Renal pelvis (tissue), 4 donors: ENCODE results near the gene CRTC3. TPM values are rescaled to one million over a fixed set of nuclear protein-coding genes. Genes with fewer than 3 reads are reported as not detected.
"Not testable (repeated sequence)": the region's sequence is repeated elsewhere in the genome, so short reads cannot be mapped to it uniquely, and the experiment has no call there.

Experiments used
- DNase-seq: peaks from one replicate; pipeline ENCODE4 v3.0.0-alpha.2; 2013
- polyA plus RNA-seq, 3 donors: library from polyadenylated mRNA; unstranded; fragments of 120-200 nt; gene quantifications; one replicate each; pipeline ENCODE4 v1.2.1, GENCODE V29; 2013; ENCODE audit not compliant: insufficient read length in 3 of 3

CRTC3 gene
- polyA plus RNA-seq, 3 donors = 27.6 to 38.3 (median 29.9) TPM

DNA sequence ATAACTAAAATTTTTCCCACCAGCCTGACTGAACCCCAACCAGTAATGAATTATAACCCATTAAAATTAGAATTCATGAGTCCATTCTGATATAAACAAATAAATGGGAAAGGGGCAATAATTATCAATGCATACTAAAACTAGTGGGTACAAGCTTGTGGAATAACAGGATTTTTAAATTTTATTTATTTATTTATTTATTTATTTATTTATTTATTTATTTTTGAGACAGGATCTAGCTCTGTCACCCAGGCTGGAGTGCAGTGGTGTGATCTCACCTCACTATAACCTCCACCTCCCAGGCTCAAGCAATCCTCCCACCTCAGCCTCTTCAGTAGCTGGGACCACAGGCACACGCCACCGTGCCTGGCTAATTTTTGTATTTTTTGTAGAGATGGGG lies 15.8 kb upstream of the CRTC3 start:
- DNase-seq = not testable (repeated sequence)

DNA sequence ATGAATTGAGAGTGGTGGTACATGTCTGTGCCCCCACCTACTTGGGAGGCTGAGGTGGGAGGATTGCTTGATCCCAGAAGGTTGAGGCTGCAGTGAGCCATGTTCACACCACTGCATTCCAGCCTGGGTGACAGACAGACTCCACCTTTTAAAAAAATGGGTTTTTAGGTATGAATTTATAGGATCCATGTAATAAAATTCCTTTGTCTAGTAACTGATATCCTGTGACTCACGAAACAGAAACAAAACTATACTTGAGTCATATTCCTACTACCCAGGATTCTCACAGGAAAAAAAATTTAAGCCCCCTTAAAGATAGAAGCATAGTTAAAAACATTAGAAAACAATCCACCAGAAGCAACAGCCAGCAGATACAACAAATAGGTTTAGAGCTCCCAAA lies 10.0 kb upstream of the CRTC3 start:
- no peak for DNase-seq

DNA sequence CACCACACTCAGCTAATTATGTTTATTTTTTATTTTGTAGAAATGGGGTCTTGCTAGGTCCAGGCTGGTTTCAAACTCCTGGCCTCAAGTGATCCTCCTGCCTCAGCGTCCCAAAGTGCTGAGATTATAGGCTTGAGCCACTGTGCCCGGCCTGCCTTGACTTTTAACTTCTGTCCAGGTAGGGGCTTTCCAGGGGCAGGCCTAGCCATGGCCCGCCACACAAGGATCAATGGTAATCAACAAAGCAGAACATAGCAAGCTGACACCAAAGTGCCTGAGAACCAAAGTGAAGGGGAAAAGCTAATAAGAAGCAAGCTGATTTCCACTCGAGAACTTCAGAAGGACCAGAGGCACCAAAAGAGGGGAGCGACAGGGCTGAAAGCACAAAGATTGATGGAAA lies 9.4 kb upstream of the CRTC3 start:
- no peak for DNase-seq

DNA sequence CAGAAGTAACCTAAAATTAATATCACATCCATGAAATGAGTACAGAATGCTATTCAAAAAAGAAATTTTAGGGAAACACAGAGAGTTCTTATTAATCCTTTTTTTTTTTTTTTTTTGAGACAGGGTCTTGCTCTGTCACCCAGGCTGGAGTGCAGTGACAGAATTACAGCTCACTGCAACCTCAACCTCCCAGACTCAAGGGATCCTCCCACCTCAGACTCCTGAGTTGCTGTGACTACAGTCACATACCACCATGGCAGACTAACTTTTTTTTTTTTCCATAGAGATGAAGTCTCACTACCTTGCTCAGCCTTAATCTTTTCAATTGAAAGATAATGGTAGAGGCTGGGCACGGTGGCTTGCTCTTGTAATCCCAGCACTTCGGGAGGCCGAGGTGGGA lies 6.3 kb upstream of the CRTC3 start:
- no peak for DNase-seq

DNA sequence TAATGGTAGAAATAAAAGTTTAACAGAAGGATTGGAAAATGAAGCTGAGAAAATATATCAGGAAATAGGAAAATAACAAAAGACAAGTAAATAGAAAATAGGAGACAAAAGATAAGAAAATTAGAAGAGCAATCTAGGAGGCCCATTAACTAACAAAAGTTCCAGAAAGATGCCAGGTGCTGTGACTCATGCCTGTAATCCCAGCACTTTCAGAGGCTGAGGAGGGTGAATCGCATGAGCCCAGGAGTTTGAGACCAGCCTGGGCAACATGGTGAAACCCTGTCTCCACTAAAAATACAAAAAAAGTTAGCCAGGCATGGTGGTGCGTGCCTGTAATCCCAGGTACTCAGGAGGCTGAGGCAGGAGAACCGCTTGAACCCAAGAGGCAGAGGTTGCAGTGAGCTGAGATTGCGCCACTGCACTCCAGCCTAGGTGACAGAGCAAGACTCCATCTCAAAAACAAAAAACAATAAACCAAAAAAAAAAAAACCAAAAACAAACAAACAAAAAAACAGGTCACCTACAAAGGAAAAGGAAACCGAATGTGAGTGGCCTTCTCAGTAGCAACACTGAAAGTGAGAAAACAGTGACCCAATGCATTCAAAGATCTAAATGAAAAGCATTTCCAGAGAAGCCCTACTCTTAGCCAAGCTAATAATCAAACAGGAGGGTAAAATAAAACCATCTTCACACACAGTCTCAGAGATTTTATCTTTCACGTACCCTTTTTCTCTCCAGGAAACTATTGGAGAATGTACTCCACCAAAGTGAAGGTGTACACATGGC lies 5.5 kb upstream of the CRTC3 start:
- not testable (repeated sequence) for DNase-seq

DNA sequence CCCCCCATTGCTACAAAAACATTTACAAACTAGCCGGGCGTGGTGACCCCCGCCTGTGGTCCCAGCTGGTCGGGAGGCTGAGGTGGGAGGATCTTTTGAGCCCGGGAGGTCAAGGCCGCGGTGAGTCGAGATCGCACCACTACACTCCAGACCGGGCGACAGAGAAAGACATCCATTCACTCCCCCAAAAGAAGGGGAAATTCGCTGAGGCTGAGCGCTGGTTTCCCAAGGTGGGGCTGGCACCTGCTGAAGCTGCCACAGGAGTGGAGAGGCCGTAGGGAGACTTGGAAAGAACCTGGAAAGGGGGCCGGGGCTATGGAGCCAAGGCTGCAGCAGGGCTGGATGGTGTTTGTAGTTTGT lies 732 bp upstream of the CRTC3 start:
- DNase-seq = no peak

DNA sequence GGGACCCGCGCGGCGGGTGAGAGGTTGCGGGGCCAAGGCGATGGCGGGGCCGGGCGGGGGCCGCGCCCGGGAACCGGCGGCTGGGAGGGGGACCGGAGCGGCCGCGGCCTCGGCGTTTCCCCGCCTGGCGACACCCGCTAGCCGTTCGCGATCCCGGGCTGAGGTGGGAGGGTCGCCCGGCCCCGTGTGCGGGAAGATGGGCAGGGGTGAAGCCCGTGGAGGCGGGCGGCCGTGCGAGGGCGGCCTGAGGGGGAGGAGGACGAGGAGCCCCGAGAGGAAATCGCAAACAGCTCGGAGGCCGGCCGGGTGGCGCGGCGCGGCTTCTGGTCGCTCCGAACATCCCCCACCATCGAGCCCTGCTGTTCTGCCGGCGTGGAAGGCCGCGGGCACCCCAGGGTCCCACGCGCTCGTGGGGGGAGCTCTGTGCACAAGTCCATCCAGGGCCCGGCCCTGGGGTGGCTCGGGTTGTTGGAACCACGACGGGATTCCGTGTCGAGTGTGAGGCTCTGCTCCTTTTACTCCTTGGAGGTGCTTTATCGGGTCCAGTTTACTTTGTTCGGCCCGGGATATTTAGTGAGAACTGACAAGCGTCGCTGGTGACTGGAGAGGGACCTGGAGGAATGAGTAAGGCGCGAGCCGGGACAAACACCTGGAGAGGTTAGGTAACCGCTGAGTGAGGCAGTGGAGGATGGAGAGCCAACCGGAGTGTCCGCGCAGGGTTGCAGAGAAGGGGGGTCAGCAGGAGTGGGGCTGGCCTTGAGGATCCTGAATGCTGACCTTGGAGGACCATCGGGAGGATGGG lies 728 bp downstream of the CRTC3 start:
- peak; percentile 67 for DNase-seq

DNA sequence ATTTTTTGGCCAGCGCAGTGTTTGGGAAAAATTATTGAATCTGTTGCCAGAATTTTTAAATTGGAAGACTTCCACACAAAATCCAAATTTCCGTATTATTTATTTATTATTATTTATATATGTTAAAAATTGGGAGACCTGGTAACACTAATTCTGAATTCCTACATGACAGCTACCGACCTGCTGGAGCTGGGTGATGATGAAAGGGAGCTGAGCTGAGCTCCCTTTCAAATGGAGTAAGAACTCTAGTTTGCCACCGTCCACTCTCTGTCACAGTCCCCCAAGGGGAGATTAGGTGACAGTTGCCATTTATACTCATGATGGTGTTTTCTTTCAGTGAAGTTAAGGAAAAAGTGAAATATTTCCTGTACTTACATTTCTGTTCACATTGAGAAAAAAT lies 1.4 kb downstream of the CRTC3 start:
- DNase-seq = no peak

DNA sequence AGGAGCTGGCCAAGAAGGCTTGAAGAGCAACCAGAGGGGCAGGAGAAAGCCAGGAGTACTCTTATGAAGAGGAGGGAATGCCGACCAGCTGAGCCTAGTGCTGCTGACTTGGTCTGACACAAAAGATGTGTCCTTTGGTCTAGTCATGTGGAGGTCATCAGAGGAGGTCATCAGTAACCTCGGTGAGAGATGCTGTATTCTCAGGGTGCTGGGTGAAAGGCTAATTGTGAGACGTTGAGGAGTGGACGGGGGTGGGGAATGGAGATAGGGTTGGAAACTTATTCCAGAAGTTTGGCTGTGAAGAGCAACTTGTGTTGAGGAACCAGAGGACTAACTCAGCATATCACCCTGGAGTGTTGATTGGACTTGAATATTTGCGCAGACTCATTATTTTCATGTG lies 5.5 kb downstream of the CRTC3 start:
- DNase-seq = no peak

DNA sequence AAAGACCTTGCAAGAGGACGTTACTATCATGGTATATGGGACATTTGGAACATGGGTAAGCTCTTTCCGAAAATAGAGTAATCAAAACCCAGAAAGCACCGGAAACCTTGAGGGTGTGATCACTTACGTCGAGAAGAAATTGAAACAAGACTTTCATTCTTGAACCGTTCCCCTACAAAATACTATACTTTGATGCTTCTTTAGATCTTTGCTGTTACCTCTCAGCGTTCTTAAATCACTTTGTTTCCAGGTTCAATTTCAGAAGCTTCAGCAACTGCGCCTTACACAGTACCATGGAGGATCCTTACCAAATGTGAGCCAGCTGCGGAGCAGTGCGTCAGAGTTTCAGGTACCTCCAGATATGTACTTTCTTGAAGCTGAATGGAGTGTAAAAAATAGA lies 10.1 kb downstream of the CRTC3 start:
- DNase-seq = no peak

DNA sequence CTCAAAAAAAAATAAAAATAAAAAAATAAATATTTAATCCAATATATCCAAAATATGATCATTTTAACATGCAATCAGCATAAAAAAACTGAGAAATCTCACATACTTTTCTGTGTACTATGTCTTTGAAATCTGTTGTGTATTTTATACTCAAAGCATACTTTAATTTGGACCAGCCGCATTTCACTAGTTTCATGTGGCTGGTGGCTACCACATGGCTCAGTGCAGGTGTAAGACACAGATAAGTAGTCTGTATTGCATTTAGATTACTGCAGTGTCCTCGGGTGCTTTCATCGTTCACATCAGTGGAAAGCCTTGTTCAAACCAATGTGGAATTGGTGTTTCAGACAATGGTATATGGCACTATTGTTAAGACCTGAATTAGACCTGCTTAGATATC lies 11.0 kb downstream of the CRTC3 start:
- no peak for DNase-seq

DNA sequence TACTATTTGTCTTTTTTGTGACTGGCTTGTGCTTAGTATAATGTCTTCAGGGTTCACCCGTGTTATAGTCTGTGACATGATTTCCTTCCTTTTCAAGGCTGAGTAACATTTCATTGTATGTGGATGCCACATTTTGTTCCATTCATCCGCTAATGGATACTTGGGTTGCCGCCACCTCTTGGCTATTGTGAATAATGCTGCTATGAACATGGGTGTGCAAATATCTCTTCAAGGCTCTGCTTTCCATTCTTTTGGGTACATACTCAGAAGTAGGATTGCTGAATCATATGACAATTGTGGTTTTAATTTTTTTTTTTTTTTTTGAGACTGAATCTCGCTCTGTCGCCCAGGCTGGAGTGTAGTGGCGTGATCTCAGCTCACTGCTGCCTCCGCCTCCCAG lies 15.4 kb downstream of the CRTC3 start:
- DNase-seq = no peak

DNA sequence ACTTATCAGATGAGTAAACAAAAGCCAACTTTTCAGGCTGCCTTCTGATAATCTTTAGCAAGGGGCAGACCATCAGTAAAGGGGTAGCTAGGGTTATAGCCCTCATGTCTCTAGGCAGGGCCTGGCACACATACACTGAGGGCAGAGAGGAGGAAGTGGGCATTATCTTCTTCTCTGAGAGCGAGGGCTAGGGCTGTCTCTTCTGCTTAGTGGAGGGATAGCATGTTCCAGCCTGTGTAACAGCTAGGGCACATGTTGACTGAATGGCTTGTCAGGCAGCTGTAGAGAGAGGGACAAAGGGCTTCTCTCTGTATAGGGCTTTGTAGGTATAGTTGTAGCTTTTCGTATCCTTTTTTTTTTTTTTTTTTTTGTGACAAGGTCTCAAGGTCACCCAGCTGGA lies 17.8 kb downstream of the CRTC3 start:
- DNase-seq = no peak

DNA sequence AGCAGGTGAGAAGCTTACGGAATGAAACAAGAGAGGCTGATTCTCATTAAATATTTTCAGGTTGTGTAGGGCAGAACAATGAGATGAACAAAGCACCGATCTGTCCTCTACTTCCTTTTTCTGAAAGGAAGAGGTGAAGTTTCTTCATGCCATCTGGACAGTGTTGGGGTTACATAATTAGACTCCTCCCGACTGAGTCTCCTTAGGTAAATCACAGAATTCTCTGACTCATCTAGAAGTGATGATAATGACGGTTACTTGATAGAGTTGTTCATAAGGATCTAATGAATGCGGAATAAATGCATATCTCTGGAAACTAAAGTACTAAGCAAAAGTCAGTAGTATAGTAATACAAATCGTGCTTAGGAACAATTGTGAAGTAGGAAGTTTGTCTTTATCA lies 21.2 kb downstream of the CRTC3 start:
- DNase-seq = no peak

DNA sequence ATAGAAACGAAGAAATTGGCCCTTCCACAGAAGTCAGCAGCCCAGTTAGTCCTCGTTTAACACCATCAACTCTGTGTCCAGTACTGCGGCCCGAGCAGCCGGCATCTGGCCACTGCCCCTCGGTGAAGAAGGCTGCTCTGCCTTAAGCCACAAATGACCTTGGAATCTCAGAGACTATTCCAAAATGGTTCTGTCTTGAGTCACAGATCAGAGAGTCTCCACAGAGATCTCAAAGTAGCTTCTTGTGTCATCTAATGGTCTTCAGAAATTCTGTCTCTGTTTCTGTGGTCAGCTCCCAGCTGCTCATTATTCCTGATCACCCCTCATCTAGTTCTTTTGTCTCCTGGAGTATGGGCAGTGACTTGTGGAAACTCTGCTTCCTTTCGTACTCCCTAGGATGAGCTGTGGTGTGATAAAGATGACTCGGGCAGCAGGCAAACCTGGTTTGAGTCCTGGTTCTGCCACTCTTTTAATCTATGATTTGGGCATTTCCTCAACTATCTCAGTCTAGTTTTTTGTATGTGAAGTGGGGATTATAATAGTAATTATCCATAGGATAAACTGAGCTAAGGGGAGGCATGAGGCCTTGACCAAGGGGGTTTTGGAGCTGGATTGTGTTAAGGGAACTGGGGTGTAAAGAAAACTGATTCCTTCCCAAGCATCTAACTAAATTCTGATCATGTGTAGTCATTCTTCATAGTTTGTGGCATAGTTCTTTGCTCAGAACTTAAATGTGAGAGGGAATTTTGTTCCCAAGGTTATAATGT lies 22.6 kb downstream of the CRTC3 start:
- no peak for DNase-seq

DNA sequence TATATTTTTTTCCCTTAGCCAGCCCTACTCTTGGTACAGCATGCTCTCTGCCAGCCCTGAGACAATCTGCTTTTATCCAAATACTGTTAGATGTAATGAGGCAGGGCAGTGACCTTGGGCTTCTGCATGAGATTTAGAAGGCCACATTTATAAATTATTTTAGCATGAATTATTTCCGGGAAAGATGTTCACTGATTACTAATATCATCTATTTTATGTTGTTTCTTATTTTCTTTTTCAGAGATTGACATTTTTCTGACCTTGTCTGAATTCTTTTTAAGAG lies 23.1 kb downstream of the CRTC3 start:
- DNase-seq = no peak

DNA sequence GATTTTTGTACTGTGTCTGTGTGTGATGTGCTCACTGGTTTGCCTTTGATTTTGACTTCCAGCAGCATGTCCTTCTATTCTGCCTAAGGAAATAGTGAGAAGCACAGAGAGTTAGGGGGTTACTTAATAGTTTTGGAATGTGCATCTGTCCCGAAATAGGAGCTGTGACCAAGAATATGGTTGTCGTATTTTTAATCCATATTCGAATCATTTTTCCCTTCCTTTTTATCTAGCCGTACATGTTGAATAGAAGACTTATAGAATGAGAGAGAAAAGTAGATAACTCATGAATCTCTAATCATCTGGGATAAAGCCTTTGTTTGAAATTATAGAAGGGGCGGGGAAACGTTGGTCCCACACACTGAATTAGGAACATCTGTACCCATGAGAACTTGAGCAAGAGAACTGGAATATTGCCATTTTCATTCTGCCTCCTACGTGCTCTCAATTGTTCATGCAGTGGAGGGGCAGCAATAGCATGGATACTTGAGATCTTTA lies 23.6 kb downstream of the CRTC3 start:
- no peak for DNase-seq

DNA sequence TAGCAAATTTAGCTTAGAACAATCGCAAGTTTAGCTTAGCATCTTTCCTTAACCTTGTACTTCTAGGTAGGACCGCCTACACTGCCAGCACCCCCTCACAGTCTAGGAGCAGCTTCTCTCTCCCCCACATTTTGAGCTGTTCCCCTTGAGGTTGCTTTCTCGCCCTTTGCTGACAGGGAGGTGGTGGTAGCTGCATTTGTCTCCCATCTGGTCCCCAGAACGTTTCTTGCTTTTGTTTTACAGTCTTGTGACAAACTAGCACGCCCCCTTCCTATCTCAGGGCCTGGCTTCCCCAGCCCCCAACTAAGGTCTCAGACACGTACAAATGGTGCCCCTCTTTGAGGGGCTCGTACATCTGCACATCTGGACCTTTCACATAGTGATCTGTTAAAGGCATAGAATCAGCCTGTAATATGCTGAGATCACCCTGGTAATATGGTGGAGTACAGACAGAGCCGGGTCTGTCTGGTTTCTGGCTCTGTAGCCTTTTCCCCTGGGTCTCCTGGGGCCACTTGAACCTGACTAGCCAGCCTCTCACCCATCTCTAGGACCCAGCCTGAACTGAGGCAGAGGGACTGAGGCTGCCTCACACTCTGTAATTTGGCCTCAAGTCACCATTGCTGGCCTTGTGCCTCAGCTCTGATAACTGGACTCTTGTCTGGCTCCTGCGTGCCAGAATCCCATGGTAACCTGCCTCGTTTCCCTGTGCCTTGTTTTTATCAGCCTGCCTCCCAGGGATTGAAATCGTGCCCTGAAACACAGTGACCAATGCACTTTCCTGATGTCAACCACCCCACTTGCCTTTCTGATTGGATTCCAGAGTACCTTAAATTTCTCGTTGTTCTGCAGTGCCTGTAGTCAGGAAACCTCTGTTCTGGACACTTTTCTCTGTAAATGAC lies 27.7 kb downstream of the CRTC3 start:
- no peak for DNase-seq

DNA sequence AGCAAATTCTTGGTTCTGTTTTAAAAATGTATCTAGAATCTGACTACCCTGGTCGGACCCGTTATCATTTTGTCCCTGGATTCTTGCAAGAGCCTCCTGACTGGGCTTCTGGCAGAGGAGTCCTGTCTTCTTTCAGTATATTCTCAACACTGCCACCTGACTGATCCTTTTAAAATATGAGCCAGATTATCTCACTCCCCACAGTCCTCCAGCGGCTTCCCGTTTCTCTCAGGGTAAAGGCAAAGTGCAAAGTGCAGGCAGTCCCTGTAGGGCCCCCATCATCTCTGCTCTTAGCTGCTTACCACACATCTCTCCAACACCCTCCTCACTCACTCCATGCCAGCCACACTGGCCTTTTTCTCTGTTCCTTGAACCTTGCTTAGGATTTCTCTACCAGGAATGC lies 28.4 kb downstream of the CRTC3 start:
- DNase-seq = no peak

DNA sequence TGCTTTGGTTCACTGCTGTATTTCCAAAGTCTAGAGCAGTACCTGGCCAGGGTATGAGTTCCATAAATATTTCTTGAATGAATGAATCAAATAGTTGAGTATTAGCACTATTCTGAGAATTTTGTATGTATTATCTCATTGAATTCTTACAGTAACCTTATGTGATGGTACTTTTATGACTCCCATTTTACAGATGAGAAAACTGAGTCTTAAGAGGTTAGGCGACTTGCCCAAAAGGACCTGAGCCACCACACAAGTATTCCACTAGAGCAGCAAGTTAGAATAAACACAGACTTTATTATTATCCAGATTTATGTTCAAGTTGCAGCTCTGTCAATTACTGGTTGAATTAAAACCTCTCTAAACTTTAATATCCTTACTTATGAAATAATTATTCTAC lies 29.4 kb downstream of the CRTC3 start:
- no peak for DNase-seq

DNA sequence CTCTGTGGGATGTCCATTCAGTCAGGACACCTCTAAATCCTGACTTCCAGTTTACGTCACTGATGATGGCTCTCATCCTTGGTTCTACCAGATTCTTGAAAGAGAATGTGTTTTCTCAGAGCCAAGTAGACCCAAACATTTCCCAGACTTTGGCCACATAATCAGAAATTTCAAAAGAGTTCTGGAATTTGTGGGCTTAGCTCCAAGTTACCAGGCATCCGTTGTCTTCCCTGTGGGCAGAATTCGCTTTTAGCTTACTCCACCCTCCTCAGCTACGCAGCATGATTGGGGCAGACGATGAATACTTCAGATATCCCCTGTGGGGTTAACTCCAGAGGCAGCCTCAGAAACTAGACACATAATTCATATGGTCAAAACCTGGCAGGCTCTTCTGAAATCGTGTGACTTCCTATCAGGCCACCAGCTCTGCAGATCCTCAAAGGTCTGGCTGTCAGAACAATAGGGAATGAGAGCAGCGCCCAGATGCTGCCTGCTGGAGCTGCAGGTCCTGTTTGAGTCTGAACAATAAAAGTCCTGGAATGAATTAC lies 30.6 kb downstream of the CRTC3 start:
- no peak for DNase-seq
